HepG2 (cell line): ENCODE results near the gene RNASE2. TPM values are rescaled to one million over a fixed set of nuclear protein-coding genes. Genes with fewer than 3 reads are reported as not detected.
A peak's percentile ranks its signal among the peaks of the same experiment; 100 is the strongest.

Experiments used
- EEA1 ChIP-seq: sonication (generic); formaldehyde crosslinking; IDR thresholded peaks from 2 replicates; pipeline ENCODE4 v1.5.1; 2020; ENCODE audit warnings: mild to moderate bottlenecking, missing genetic modification reagents, borderline replicate concordance
- EHMT2 ChIP-seq: fragments of 200-600 bp; sonication (generic); IDR thresholded peaks from 2 replicates; pipeline ENCODE4 v1.7.0; 2017; ENCODE audit warnings: antibody characterized with exemption, low read depth, low read length, borderline replicate concordance
- FOXO1 ChIP-seq: sonication (generic); formaldehyde crosslinking; IDR thresholded peaks from 2 replicates; pipeline ENCODE4 v1.4.0; 2020; ENCODE audit warnings: missing genetic modification reagents
- GTF2F1 ChIP-seq: fragments of 150-350 bp; IDR thresholded peaks from 2 replicates; pipeline ENCODE4 v1.6.1; 2014; ENCODE audit warnings: low read length
- HDAC1 ChIP-seq: sonication (generic); formaldehyde crosslinking; IDR thresholded peaks from 2 replicates; pipeline ENCODE4 v1.5.1; 2020; ENCODE audit warnings: mild to moderate bottlenecking, missing genetic modification reagents
- HNF1B ChIP-seq: sonication (generic); formaldehyde crosslinking; IDR thresholded peaks from 2 replicates; pipeline ENCODE4 v1.5.1; 2020; ENCODE audit warnings: mild to moderate bottlenecking, moderate library complexity, missing genetic modification reagents
- IRX3 ChIP-seq: sonication (generic); formaldehyde crosslinking; IDR thresholded peaks from 2 replicates; pipeline ENCODE4 v1.8.1; 2023; ENCODE audit warnings: mild to moderate bottlenecking, low read depth, missing genetic modification reagents, borderline replicate concordance
- MYC ChIP-seq: sonication (generic); formaldehyde crosslinking; IDR thresholded peaks from 2 replicates; pipeline ENCODE4 v1.9.0; 2021; ENCODE audit warnings: missing genetic modification reagents, borderline replicate concordance
- PLRG1 ChIP-seq: fragments of 450-650 bp; conservative IDR thresholded peaks from 2 replicates; pipeline ENCODE4 v1.6.1; 2016
- SNAI1 ChIP-seq: sonication (generic); formaldehyde crosslinking; IDR thresholded peaks from 2 replicates; pipeline ENCODE4 v1.5.0; 2020; ENCODE audit warnings: mild to moderate bottlenecking, missing genetic modification reagents, borderline replicate concordance
- SOX6 ChIP-seq, 2 experiments: fragments of 450-650 bp in 1 of 2; sonication (generic) in 1 of 2; formaldehyde crosslinking in 1 of 2; IDR thresholded peaks; 2 replicates each; pipeline versions ENCODE4 v1.4.0 to v1.6.1; 2017 to 2020; ENCODE audit warnings: antibody characterized with exemption in 1 of 2, mild to moderate bottlenecking in 1 of 2, missing genetic modification reagents in 1 of 2
- SP5 ChIP-seq: IDR thresholded peaks from 2 replicates; pipeline ENCODE4 v1.6.1; 2016; ENCODE audit warnings: low read depth, borderline replicate concordance
- U2AF1 ChIP-seq: fragments of 200-400 bp; formaldehyde crosslinking; optimal IDR thresholded peaks from 2 replicates; pipeline ENCODE3; 2017; ENCODE audit warnings: mild to moderate bottlenecking, low read depth, low read length
- ZNF101 ChIP-seq: sonication (generic); formaldehyde crosslinking; IDR thresholded peaks from 2 replicates; pipeline ENCODE4 v1.4.0; 2020; ENCODE audit warnings: mild to moderate bottlenecking, low read depth, missing genetic modification reagents, borderline replicate concordance
- ZNF33A ChIP-seq: sonication (generic); formaldehyde crosslinking; IDR thresholded peaks from 2 replicates; pipeline ENCODE4 v1.5.1; 2020; ENCODE audit warnings: missing genetic modification reagents, mild to moderate bottlenecking, moderate library complexity, borderline replicate concordance
- ZNF609 ChIP-seq: sonication (generic); formaldehyde crosslinking; IDR thresholded peaks from 2 replicates; pipeline ENCODE4 v1.4.0; 2020; ENCODE audit warnings: mild to moderate bottlenecking, missing genetic modification reagents, borderline replicate concordance
- ZSCAN21 ChIP-seq: sonication (generic); formaldehyde crosslinking; IDR thresholded peaks from 2 replicates; pipeline ENCODE4 v1.8.0; 2022; ENCODE audit warnings: mild to moderate bottlenecking, missing genetic modification reagents, moderate library complexity, borderline replicate concordance
- ZSCAN25 ChIP-seq: sonication (generic); formaldehyde crosslinking; IDR thresholded peaks from 2 replicates; pipeline ENCODE4 v1.8.0; 2022; ENCODE audit warnings: mild to moderate bottlenecking, missing genetic modification reagents
- polyA plus RNA-seq, 8 experiments: library from polyadenylated mRNA; depleted of rRNA in 3 of 8; stranded (reverse) in 7 of 8; unstranded in 1 of 8; fragments of >200 nt; fragmentation: Illumina TruSeq in 4 of 8; extraction: Trizol in 4 of 8; gene quantifications; 2 replicates each; pipeline versions ENCODE4 v1.2.1 to v1.2.3, GENCODE V29; 2011 to 2016; ENCODE audit warnings: low read depth in 4 of 8, missing spikeins in 1 of 8, mixed read lengths in 1 of 8; ENCODE audit not compliant: insufficient read depth in 1 of 8
- total RNA-seq, 5 experiments: library from RNA; depleted of rRNA; stranded (reverse); fragments of >200 nt; fragmentation: Illumina TruSeq; extraction: Trizol; gene quantifications; 2 replicates each; pipeline ENCODE4 v1.2.3, GENCODE V29; 2016; ENCODE audit warnings: low read depth in 1 of 5
- TF ChIP-seq, protein P1 (sequence below): sonication (generic); formaldehyde crosslinking; IDR thresholded peaks from 2 replicates; pipeline ENCODE4 v1.5.0; 2020; ENCODE audit warnings: mild to moderate bottlenecking, low read depth, missing genetic modification reagents, borderline replicate concordance

Gene RNASE2
- total and polyA plus RNA-seq, 2 of the 13 experiments (the other 11 are each of a cell fraction or from before 2014, with no cell fraction given): 0.69 TPM; not detected in 1

DNA sequence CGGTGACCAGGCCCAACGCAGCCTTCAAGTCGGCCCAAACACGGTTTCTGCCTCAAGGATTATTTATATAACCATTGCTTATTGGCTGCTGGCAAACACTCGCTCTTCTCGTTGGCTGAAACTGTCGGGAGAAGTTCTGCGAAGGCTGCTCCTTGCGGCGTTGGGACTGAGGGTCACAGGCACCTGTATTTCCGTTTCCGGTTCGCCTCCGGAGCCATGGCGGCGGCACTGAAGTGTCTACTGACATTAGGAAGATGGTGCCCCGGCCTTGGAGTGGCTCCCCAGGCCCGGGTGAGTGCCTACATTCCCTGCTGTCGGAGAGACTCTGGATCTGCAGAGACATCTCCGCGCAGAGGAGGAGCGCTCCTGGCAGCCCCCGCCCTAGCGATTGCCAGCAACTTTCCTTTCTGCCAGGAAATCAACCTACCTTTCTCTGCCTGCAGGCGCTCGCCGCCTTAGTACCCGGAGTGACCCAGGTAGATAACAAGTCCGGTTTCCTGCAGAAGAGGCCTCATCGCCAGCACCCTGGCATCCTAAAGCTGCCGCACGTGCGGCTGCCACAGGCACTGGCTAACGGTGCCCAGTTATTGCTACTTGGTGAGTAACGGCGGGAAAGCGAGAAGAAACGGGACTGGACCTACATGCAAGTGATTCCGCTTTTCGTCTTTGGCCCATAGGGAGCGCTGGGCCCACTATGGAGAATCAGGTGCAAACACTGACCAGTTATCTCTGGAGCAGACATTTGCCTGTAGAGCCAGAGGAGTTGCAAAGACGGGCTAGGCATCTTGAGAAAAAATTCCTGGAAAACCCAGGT, 34.7 kb downstream of the RNASE2 start, which contains the start of gene METTL17 (continued):
- TF ChIP-seq MYC: peak; percentile 68; the same call in 1 of the 2 replicates
- peak; percentile 77; the same call in 1 of the 2 replicates for TF ChIP-seq EEA1 (CRISPR knock-in tag)
- no peak for TF ChIP-seq SNAI1
- TF ChIP-seq ZSCAN21: peak; percentile 89
- no peak for TF ChIP-seq SOX6 (IDR thresholded peaks at IDR 0.05)
- TF ChIP-seq SOX6 (CRISPR knock-in tag; IDR thresholded peaks at IDR 0.05): peak; percentile 40; the same call in 1 of the 2 replicates
- TF ChIP-seq GTF2F1: 0 out of 2 replicates have a peak, but pooled peaks have one; percentile 37
- TF ChIP-seq ZSCAN25 (CRISPR knock-in tag): no peak; the same call in 1 of the 2 replicates
- no peak for TF ChIP-seq IRX3 (CRISPR knock-in tag)
- TF ChIP-seq PLRG1: no peak
- TF ChIP-seq HNF1B (CRISPR knock-in tag): peak; percentile 81
- TF ChIP-seq SP5 (CRISPR knock-in tag): no peak; the same call in 1 of the 2 replicates
- 0 out of 2 replicates have a peak, but pooled peaks have one; percentile 32 for TF ChIP-seq ZNF609
- peak; percentile 96 for TF ChIP-seq EHMT2
- TF ChIP-seq U2AF1: peak; percentile 72
- TF ChIP-seq, protein P1, sequence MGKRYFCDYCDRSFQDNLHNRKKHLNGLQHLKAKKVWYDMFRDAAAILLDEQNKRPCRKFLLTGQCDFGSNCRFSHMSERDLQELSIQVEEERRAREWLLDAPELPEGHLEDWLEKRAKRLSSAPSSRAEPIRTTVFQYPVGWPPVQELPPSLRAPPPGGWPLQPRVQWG (CRISPR knock-in tag): no peak
- peak; percentile 26 for TF ChIP-seq FOXO1 (CRISPR knock-in tag)
- peak; percentile 85 for TF ChIP-seq HDAC1 (CRISPR knock-in tag)
- TF ChIP-seq ZNF33A (CRISPR knock-in tag): no peak
- no peak for TF ChIP-seq ZNF101
